ENCODE results near the gene CYB5A. TPM values are rescaled to one million over a fixed set of nuclear protein-coding genes. Genes with fewer than 3 reads are reported as not detected.

The CYB5A gene
- total RNA-seq, 1 experiment from 2014 or later = 143 TPM

- H3K36me3 Mint-ChIP-seq (ENCODE audit: insufficient read depth, unreplicated experiment) = peaks cover 25% of the 10 kb centered on the region
- CTCF ChIA-PET = interaction anchor here (0.6 kb wide), 1 partner anchor 25 kb away, joined by 3 read pairs; no protein-coding TSS in a partner anchor
- no peaks in the 10 kb centered on the region for H3K27me3 Mint-ChIP-seq (ENCODE audit: unreplicated experiment)
- no peaks in the 10 kb centered on the region for H3K9me3 Mint-ChIP-seq (ENCODE audit: low read depth, unreplicated experiment)
- H3K27ac Mint-ChIP-seq (ENCODE audit: unreplicated experiment) = no peak overlapping the region
- H3K4me1 Mint-ChIP-seq (ENCODE audit: low read depth, unreplicated experiment) = peaks cover 19% of the 10 kb centered on the region
- no peak overlapping the region for H3K4me3 Mint-ChIP-seq (ENCODE audit: low read depth, unreplicated experiment)
- BruUV-seq (replicated peaks) = no TSS peak
- TF ChIP-seq CTCF (IDR thresholded peaks at IDR 0.05; ENCODE audit: unreplicated experiment) = no peak
- intact Hi-C loops (cut with micrococcal nuclease; ENCODE audit: unreplicated experiment) = no loop called here
- no peak for DNase-seq
Observed at GRCh38 chr18:74259347-74259746, 32.4 kb downstream of the CYB5A start.

DNA sequence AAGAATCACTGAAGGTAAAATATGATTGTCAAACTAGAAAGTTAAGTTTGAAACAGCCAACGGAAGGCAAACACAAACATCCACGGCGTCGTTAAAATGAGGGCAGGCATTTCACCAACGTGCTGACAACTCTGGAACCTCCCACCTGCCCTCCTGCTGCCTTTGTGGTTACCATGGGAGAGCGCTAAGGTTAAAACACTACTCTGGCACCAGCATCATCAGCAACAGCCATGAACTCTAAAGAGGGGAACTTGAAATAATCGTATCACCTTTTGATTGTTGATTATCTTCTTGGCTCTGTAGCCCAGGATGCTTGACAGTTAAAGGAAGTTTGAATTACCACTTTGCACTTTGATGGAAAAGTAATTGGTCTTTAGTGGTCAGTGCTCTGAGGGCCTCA is 34.7 kb downstream of the CYB5A start:
- Mint-ChIP-seq H3K4me1 (ENCODE audit: low read depth, unreplicated experiment) (peaks cover 25% of the 10 kb centered on the region), H3K9me3 (ENCODE audit: low read depth, unreplicated experiment) (no peaks in the 10 kb centered on the region), H3K27me3 (ENCODE audit: unreplicated experiment) (no peaks in the 10 kb centered on the region), H3K27ac (ENCODE audit: unreplicated experiment) (no peak overlapping the region), H3K4me3 (ENCODE audit: low read depth, unreplicated experiment) (no peak overlapping the region), H3K36me3 (ENCODE audit: insufficient read depth, unreplicated experiment) (peaks cover 26% of the 10 kb centered on the region)
- CTCF ChIA-PET = interaction anchor here (0.6 to 1.2 kb wide), 2 partner anchors 14 to 32 kb away, joined by 3 read pairs; no protein-coding TSS in a partner anchor
- no peak for DNase-seq
- no peak for TF ChIP-seq CTCF (IDR thresholded peaks at IDR 0.05; ENCODE audit: unreplicated experiment)
- BruUV-seq (replicated peaks) = no TSS peak
- intact Hi-C loops (cut with micrococcal nuclease; ENCODE audit: unreplicated experiment) = no loop called here

DNA sequence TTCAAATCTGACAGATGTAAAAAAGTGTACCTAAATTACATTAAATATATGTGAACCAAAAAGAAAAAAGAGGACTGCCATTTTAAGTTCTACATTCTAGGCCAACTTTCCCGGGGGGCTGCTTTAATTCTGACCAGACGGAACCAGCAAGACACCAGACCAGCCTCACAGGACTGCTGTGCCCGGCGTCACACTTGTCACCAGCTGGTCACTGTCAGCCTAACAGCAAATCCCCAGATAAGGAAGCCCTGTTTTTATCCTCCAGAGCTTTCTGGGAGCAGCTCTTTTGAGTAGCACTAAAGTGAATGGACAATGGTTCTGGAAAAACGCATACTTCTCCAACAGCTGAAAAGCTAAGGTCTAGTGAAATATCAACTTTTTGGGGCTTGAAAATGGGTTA is 35.6 kb downstream of the CYB5A start:
- CTCF ChIA-PET = interaction anchor here (0.6 to 1.3 kb wide), 3 partner anchors 13 to 237 kb away, joined by 3 to 4 read pairs (median 3); no protein-coding TSS in a partner anchor
- peaks cover 34% of the 10 kb centered on the region for H3K4me1 Mint-ChIP-seq (ENCODE audit: low read depth, unreplicated experiment)
- no peak for TF ChIP-seq CTCF (IDR thresholded peaks at IDR 0.05; ENCODE audit: unreplicated experiment)
- H3K9me3 Mint-ChIP-seq (ENCODE audit: low read depth, unreplicated experiment) = no peaks in the 10 kb centered on the region
- H3K27me3 Mint-ChIP-seq (ENCODE audit: unreplicated experiment) = no peaks in the 10 kb centered on the region
- H3K36me3 Mint-ChIP-seq (ENCODE audit: insufficient read depth, unreplicated experiment) = peaks cover 19% of the 10 kb centered on the region
- DNase-seq = no peak
- intact Hi-C loops (cut with micrococcal nuclease; ENCODE audit: unreplicated experiment) = no loop called here
- no peak overlapping the region for H3K4me3 Mint-ChIP-seq (ENCODE audit: low read depth, unreplicated experiment)
- no peak overlapping the region for H3K27ac Mint-ChIP-seq (ENCODE audit: unreplicated experiment)
- BruUV-seq (replicated peaks) = no TSS peak

DNA sequence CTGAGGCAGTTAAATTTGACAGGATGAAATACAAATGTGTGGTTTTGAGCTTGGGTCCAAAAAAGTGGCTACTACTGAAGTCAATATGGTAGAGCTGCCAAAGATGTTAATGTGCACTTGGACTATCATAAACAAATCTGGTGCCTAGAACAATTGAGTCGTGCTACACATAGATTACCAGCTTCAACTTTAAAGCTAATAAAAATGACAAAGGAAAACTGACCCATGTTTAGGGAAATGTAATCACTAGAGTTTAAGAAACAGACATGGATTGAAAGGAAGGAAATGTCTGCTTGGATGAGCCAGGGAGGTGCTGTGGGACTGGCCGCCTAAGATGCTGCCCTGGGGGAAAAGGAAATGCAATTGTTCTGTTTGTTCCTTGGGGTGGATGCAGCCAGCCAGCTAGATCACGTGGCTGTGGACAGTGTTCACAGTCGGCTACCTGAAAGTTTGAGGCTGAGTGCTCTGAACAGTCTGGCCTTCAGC is 36.6 kb downstream of the CYB5A start:
- peaks cover 42% of the 10 kb centered on the region for H3K4me1 Mint-ChIP-seq (ENCODE audit: low read depth, unreplicated experiment)
- H3K9me3 Mint-ChIP-seq (ENCODE audit: low read depth, unreplicated experiment) = no peaks in the 10 kb centered on the region
- H3K36me3 Mint-ChIP-seq (ENCODE audit: insufficient read depth, unreplicated experiment) = peaks cover 18% of the 10 kb centered on the region
- BruUV-seq (replicated peaks) = no TSS peak
- peak; percentile 37 for DNase-seq
- H3K27ac Mint-ChIP-seq (ENCODE audit: unreplicated experiment) = no peak overlapping the region
- H3K27me3 Mint-ChIP-seq (ENCODE audit: unreplicated experiment) = no peaks in the 10 kb centered on the region
- no peak overlapping the region for H3K4me3 Mint-ChIP-seq (ENCODE audit: low read depth, unreplicated experiment)
- TF ChIP-seq CTCF (IDR thresholded peaks at IDR 0.05; ENCODE audit: unreplicated experiment) = no peak
- CTCF ChIA-PET = interaction anchor here (0.6 to 1.3 kb wide), 3 partner anchors 21 to 238 kb away, joined by 3 to 4 read pairs (median 4); no protein-coding TSS in a partner anchor
- intact Hi-C loops (cut with micrococcal nuclease; ENCODE audit: unreplicated experiment) = no loop called here
